Measurements from ENCODE around the gene MOB3A. TPM values are rescaled to one million over a fixed set of nuclear protein-coding genes. Genes with fewer than 3 reads are reported as not detected.

The MOB3A gene
- total and polyA plus RNA-seq, 4 donors = 17.7 to 86.6 (median 45.0) TPM

DNA sequence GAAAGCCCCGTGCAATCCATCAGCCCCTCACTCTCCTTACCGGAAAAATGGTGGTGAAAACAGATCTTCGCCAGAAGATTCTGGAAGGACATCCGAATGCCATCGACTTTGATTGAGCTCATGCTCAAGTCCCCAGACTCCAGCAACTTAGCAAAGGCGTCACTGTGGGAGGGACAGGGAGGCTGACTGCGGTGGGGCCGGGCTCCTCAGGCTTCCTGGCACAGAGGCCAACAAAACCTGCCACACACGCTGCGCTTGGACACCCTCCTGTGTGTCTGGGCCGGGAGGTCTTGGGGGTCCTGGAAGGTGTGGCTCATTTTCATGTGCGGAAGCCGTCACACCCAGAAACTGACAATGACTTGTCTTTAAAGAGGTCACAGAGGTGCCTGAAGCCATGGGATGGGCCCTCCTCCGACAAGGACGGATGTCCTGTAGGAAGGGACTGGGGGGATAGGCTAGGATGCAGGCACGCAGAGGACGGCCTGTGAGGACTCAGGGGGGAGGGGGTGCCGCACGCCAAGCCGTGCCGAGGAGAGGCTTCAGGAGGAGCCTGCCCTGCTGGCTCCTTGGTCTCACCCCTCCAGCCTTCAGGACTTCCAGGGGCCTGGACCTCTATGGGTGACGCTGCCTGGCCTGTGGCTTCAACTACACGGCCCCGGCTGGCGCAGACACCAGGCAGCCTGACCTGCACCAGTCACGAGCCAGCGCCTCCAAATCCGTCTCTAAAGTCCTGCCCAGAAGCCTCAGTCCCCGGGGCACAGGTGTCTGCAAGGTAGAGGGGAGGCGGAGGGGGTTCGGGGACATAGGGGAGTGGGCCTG lies 13.1 kb upstream of the MOB3A start:
- peak overlapping the region in 1 of 2 donors; percentile 18 for H3K27ac ChIP-seq (ENCODE audit: low read depth in 1 of 2, low read length in 1 of 2)
- DNase-seq (peak in 1 of 3 donors; percentile 11), ATAC-seq (ENCODE audit: insufficient read depth, low FRiP score) (no peak)
- H3K9me3 ChIP-seq (ENCODE audit: control insufficient read depth in 4 of 4, insufficient read depth in 3 of 4, low read length in 3 of 4) = peaks cover 0 to 2% (median 0%) of the 10 kb centered on the region in 4 donors
- no peaks in the 10 kb centered on the region for H3K4me1 ChIP-seq (ENCODE audit: control insufficient read depth in 5 of 5, insufficient read depth in 5 of 5, low read length in 5 of 5)
- TF ChIP-seq, protein P1, sequence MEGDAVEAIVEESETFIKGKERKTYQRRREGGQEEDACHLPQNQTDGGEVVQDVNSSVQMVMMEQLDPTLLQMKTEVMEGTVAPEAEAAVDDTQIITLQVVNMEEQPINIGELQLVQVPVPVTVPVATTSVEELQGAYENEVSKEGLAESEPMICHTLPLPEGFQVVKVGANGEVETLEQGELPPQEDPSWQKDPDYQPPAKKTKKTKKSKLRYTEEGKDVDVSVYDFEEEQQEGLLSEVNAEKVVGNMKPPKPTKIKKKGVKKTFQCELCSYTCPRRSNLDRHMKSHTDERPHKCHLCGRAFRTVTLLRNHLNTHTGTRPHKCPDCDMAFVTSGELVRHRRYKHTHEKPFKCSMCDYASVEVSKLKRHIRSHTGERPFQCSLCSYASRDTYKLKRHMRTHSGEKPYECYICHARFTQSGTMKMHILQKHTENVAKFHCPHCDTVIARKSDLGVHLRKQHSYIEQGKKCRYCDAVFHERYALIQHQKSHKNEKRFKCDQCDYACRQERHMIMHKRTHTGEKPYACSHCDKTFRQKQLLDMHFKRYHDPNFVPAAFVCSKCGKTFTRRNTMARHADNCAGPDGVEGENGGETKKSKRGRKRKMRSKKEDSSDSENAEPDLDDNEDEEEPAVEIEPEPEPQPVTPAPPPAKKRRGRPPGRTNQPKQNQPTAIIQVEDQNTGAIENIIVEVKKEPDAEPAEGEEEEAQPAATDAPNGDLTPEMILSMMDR (IDR thresholded peaks at IDR 0.05; ENCODE audit: control extremely low read depth, extremely low read depth) = no peak
- WGBS, 2 donors = 83 to 88% methylated on average over 31 of the region's 31 CpGs
- no peak overlapping the region for H3K9ac ChIP-seq (ENCODE audit: insufficient read depth in 1 of 2, low read length in 2 of 2)
- no peaks in the 10 kb centered on the region for H3K27me3 ChIP-seq (ENCODE audit: control insufficient read depth in 3 of 3, insufficient read depth in 3 of 3, low read length in 2 of 3)
- no peak overlapping the region for H3K4me3 ChIP-seq
- H3K36me3 ChIP-seq (ENCODE audit: control insufficient read depth in 4 of 4, insufficient read depth in 4 of 4, low read length in 4 of 4) = peaks cover 14 to 73% (median 40%) of the 10 kb centered on the region in 4 donors

DNA sequence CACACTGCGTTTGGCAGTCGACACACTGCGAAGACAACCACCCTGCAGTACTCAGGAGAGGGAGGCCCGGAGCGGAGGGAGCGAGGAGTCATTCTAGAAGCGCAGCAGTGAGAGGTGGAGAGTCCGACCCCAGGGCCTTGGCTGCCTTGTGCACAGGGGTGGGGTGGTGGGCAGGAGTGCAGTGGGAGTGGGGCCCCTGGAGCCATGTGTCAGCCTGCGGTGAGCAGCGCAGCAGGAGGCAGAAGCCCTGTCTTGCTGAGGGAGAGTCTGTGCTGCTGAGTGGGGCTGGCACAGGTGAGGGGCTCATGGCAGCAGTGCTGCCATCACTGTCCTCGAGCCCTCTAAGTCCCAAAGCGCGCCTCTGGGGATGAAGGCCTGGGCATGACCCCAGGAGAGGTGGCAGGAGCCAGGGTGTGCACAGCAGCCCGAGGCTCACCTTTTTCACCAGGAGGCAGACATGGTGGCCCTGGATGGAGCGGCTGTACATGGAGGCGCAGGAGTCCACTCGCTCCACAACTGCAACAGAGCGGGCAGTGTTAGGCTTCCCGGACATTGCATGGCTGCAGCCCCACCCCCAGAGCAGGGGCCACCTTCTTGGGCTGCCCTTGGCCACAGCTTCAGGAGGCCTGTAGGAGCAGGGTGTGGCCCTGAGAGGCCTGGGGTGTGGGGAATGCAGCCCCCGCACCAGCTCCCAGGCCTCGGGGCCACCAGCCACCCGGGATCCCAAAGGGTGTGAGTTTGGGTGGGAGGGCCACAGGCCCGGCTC lies 12.3 kb upstream of the MOB3A start:
- 93 to 97% methylated on average over 23 of the region's 23 CpGs for WGBS, 2 donors
- H3K9ac ChIP-seq (ENCODE audit: insufficient read depth in 1 of 2, low read length in 2 of 2) = no peak overlapping the region
- DNase-seq (no peak), ATAC-seq (ENCODE audit: insufficient read depth, low FRiP score) (no peak)
- no peaks in the 10 kb centered on the region for H3K4me1 ChIP-seq (ENCODE audit: control insufficient read depth in 5 of 5, insufficient read depth in 5 of 5, low read length in 5 of 5)
- TF ChIP-seq, protein P1 (IDR thresholded peaks at IDR 0.05; ENCODE audit: control extremely low read depth, extremely low read depth) = no peak
- H3K27me3 ChIP-seq (ENCODE audit: control insufficient read depth in 3 of 3, insufficient read depth in 3 of 3, low read length in 2 of 3) = no peaks in the 10 kb centered on the region
- no peak overlapping the region for H3K4me3 ChIP-seq
- H3K27ac ChIP-seq (ENCODE audit: low read depth in 1 of 2, low read length in 1 of 2) = peak overlapping the region in 1 of 2 donors; percentile 18
- H3K36me3 ChIP-seq (ENCODE audit: control insufficient read depth in 4 of 4, insufficient read depth in 4 of 4, low read length in 4 of 4) = peaks cover 14 to 71% (median 32%) of the 10 kb centered on the region in 4 donors
- peaks cover 0 to 2% (median 0%) of the 10 kb centered on the region in 4 donors for H3K9me3 ChIP-seq (ENCODE audit: control insufficient read depth in 4 of 4, insufficient read depth in 3 of 4, low read length in 3 of 4)

DNA sequence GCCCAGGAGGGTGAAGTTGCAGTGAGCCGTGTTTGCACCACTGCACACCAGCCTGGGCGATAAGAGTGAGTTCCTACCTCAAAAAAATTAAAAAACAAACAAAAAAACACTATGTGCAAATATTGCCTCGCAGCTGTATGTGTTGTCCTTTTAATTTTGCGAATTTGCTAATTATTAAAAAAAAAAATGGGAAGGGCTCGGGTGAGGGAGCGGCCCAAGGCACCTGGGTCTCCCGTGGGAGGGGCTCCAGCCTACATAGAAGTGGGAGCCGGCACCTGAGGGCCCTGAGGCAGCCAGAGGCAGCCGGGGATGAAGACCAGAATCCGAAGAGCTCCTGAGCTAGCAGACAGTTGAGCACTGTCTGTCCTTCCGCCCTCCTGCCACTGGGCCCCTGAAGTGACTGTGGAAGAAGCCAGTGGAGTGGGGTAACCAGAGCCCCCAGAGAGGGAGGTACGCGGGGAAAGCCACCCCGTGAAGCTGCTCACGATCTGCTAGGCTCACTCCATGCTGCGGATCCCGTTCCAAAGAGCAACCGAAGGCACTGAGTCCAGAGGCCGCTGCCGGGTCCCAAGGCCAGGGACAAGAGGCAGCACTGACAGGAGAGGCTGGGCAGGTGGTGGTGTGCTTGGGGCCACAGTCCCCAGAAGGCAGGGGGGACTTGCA lies 7.0 kb upstream of the MOB3A start:
- no peak for ATAC-seq (ENCODE audit: insufficient read depth, low FRiP score)
- TF ChIP-seq, protein P1 (IDR thresholded peaks at IDR 0.05; ENCODE audit: control extremely low read depth, extremely low read depth) = no peak
- Histone ChIP-seq H3K27ac (ENCODE audit: low read depth in 1 of 2, low read length in 1 of 2) (no peak overlapping the region), H3K36me3 (ENCODE audit: control insufficient read depth in 4 of 4, insufficient read depth in 4 of 4, low read length in 4 of 4) (peaks cover 4 to 55% (median 20%) of the 10 kb centered on the region in 4 donors), H3K4me3 (no peak overlapping the region), H3K9me3 (ENCODE audit: control insufficient read depth in 4 of 4, insufficient read depth in 3 of 4, low read length in 3 of 4) (peaks cover 0 to 2% (median 0%) of the 10 kb centered on the region in 4 donors), H3K27me3 (ENCODE audit: control insufficient read depth in 3 of 3, insufficient read depth in 3 of 3, low read length in 2 of 3) (no peaks in the 10 kb centered on the region), H3K4me1 (ENCODE audit: control insufficient read depth in 5 of 5, insufficient read depth in 5 of 5, low read length in 5 of 5) (no peaks in the 10 kb centered on the region), H3K9ac (ENCODE audit: insufficient read depth in 1 of 2, low read length in 2 of 2) (no peak overlapping the region)
- WGBS, 2 donors = 92 to 94% methylated on average over 20 of the region's 20 CpGs
- DNase-seq = no peak
